Central memory CD4-positive, alpha-beta T cell (primary cell): ENCODE measurements around the gene OR13C4.
"Not testable (repeated sequence)": the region's sequence is repeated elsewhere in the genome, so short reads cannot be mapped to it uniquely, and the experiment has no call there.

Source experiments
- DNase-seq: peaks from one replicate; pipeline ENCODE4 v3.0.0; 2022
- total RNA-seq, 3 experiments: gene quantifications; one replicate each; lab custom pipeline; 2026; lab: John Stamatoyannopoulos, UW

The OR13C4 gene
- total RNA-seq, result 0 reads per million in 3 experiments

- DNase-seq, result no peak
These were observed at the start of gene OR13C4 for GRCh38 chr9:104527109-104527508. Gene OR13C4, minus strand, starts transcription at chr9:104527209. Its CDS starts 0 bp downstream, at chr9:104527209.

GRCh38 chr9:104575456-104575855 lies 48.4 kb upstream of the OR13C4 start:
- no peak for DNase-seq

GRCh38 chr9:104572612-104573011 lies 45.6 kb upstream of the OR13C4 start:
- no peak for DNase-seq

GRCh38 chr9:104568868-104569267 lies 41.9 kb upstream of the OR13C4 start, which contains the start of gene OR13C8:
Gene OR13C8, plus strand, starts transcription at chr9:104569168. Its CDS starts 0 bp downstream, at chr9:104569168.
- no peak for DNase-seq

GRCh38 chr9:104564358-104564757 lies 37.3 kb upstream of the OR13C4 start:
- DNase-seq, result no peak

- no peak for DNase-seq
These were observed 30.0 kb upstream of the OR13C4 start for GRCh38 chr9:104556830-104557634.

GRCh38 chr9:104555521-104555920 lies 28.5 kb upstream of the OR13C4 start:
- no peak for DNase-seq

- DNase-seq, result no peak
These were observed 26.3 kb upstream of the OR13C4 start for GRCh38 chr9:104553261-104553660.

GRCh38 chr9:104544644-104545043 lies 17.6 kb upstream of the OR13C4 start:
- DNase-seq, result no peak

- no peak for DNase-seq
These were observed 12.3 kb upstream of the OR13C4 start for GRCh38 chr9:104539275-104539674.

GRCh38 chr9:104536756-104537155 lies 9.7 kb upstream of the OR13C4 start, which contains the start of gene OR13C3:
Gene OR13C3, minus strand, starts transcription at chr9:104536856. Its CDS starts 133 bp downstream, at chr9:104536723.
- no peak for DNase-seq

- not testable (repeated sequence) for DNase-seq
These were observed 6.8 kb downstream of the OR13C4 start for GRCh38 chr9:104520241-104520640.

GRCh38 chr9:104514901-104515300 lies 12.1 kb downstream of the OR13C4 start:
- no peak for DNase-seq

GRCh38 chr9:104506565-104506964 lies 20.4 kb downstream of the OR13C4 start:
- DNase-seq, result no peak

- DNase-seq, result no peak
These were observed 23.0 kb downstream of the OR13C4 start, which contains the start of gene OR13F1 for GRCh38 chr9:104503963-104504362. Gene OR13F1, plus strand, starts transcription at chr9:104504263. Its CDS starts 0 bp downstream, at chr9:104504263.

GRCh38 chr9:104503440-104503839 lies 23.6 kb downstream of the OR13C4 start:
- no peak for DNase-seq

GRCh38 chr9:104494808-104495207 lies 32.2 kb downstream of the OR13C4 start:
- no peak for DNase-seq

GRCh38 chr9:104485014-104485413 lies 42.0 kb downstream of the OR13C4 start:
- DNase-seq, result no peak

- no peak for DNase-seq
These were observed 44.0 kb downstream of the OR13C4 start for GRCh38 chr9:104482921-104483570.
